SK-N-MC (cell line): ENCODE results near the gene SYT2.
"Not testable (repeated sequence)": the region's sequence is repeated elsewhere in the genome, so short reads cannot be mapped to it uniquely, and the experiment has no call there.

ENCODE experiments used
- EZH2 ChIP-seq: fragments of 200-600 bp; sonication (generic); IDR thresholded peaks from one replicate; pipeline ENCODE4 v1.6.1; 2017; ENCODE audit warnings: antibody characterized with exemption
- POLR2AphosphoS5 ChIP-seq: IDR thresholded peaks from 2 replicates; pipeline ENCODE4 v1.6.1; 2012; ENCODE audit warnings: mild to moderate bottlenecking, low read depth, low read length, borderline replicate concordance

GRCh38 chr1:202543537-202543936 is 166.7 kb downstream of the SYT2 start:
- TF ChIP-seq EZH2, POLR2AphosphoS5: not testable (repeated sequence)
